Inflammatory macrophage treated with lipopolysaccharide for 4 hours (primary cell): ENCODE measurements around the gene RAX2.
A peak's percentile ranks its signal among the peaks of the same experiment; 100 is the strongest.
"Not testable (repeated sequence)": the region's sequence is repeated elsewhere in the genome, so short reads cannot be mapped to it uniquely, and the experiment has no call there.

ENCODE experiments used
- DNase-seq: peaks from one replicate; pipeline ENCODE4 v3.0.0-alpha.2; 2020

Gene RAX2

GRCh38 chr19:3771906-3772455 is at the start of gene RAX2:
Gene RAX2 (minus strand): TSS chr19:3772228. CDS start chr19:3771742, 486 bp downstream.
- no peak for DNase-seq

DNA sequence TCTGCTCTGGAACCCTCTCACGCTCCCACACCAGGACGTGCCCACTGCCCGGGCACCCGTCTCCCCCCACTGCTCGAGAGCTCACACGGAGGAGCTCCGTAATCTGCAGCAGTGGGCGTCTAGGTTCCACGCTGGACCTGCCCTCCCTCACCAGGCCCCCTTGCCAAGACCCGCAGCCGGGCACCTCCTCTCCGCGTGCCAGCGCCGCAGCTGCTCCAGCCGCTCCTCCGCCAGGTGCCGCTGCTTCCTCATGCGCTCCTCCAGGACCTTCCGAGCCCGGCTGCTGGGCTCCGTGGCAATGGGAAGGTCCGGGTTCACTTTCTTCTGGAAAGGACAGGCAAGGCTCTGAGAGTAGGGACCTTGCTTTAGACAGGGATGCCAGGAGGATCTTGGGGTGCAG is 49.1 kb upstream of the RAX2 start:
- DNase-seq = no peak

DNA sequence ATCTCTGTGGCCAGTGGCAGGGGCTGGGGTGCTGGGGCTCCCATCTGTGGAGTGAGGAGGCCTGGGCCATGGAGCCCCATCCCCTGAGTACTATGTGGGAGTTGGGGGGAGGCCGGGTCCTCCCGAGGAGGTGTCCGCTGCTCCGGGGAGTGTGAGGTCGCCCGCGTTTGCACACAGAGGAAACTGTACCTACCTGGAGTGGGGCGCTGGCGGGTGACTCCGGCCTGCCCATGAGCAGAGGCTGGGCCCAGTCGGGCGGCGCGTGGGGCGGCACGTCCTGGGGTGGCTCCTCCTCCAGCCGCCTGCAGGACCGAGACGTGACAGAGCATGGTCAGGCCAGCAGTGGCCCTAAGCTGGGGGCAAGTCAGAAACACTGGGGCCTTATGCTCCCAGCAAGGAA is 48.0 kb upstream of the RAX2 start:
- no peak for DNase-seq

- DNase-seq = no peak
These were observed 46.9 kb upstream of the RAX2 start for GRCh38 chr19:3818918-3819317.

- DNase-seq = peak; percentile 98
These were observed 46.4 kb upstream of the RAX2 start for GRCh38 chr19:3818466-3818865.

- DNase-seq = no peak
These were observed 45.7 kb upstream of the RAX2 start for GRCh38 chr19:3817761-3818160.

DNA sequence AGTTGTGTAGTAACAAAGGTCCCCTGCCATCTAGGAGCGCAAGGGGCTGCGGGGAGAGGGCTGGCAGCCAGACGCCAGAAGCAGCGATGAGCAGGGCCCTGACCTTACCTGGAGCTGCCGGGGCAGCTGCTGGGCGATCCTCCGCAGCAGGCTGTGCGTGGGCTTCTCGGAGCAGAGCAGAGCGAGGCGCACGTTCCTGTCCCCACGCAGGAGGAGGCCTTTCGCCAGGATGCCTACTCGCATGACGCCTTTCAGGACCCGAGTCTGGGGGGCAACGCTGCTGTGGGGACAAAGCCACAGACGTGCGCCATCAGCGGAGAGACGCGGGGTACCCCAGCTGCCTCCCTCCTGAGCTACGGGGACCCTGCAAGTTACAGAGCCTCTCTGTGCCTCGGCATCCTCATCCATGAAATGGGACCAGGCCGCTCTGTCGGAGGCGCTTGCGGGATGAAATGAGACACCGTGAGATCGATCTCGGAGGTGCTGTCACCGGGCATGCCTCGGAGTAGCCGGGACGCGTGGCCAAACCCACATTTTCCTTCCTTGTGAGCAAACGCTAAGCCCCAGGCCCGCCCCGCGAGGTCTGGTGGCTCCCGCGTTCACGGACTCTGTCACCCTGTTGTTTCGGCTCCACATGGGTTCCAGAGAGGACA is 44.7 kb upstream of the RAX2 start:
- DNase-seq = no peak

- DNase-seq = not testable (repeated sequence)
These were observed 44.1 kb upstream of the RAX2 start for GRCh38 chr19:3816148-3816547.

- no peak for DNase-seq
These were observed 42.6 kb upstream of the RAX2 start for GRCh38 chr19:3814648-3815047.

- no peak for DNase-seq
These were observed 41.7 kb upstream of the RAX2 start for GRCh38 chr19:3813473-3814392.

GRCh38 chr19:3810708-3811355 is 38.8 kb upstream of the RAX2 start:
- DNase-seq = no peak

DNA sequence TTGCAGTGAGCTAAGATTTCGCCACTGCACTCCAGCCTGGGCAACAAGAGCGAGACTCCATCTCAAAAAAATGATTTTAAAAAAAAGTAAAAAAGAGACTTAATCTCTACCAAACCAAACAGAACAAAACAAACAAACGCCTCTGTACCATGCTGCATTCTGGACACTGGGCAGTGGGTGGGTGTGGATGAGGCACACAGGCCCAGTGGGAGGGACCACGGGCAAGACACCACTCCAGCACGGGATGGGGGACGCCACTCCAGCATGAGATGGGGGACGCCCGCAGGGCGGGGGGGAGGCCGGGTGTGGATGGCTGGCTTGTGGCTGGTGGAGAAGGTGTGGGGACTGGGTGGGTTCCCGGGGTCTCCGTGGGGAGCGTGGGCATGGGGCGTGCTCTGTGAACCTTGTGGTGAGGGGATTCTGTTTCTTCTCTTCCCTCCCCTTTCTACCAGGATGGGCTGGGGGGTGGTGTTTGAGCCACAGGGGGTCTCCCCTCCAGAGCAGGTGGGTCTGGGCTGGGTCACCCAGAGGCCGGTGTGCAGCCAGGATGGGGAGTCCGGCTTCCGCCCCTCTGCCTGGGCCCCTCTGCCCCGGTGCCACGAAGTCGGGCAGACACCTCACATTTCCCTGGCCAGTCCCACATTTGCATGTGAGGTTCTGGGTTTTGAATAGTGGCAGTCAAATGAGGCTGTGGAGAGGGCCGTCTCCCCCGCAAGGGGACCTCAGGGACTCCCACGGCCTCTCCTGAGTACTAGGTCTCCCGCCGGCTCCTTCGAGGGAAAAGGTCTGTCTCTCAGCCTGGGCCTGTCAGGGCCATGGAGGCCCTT is 38.1 kb upstream of the RAX2 start:
- DNase-seq = no peak

DNA sequence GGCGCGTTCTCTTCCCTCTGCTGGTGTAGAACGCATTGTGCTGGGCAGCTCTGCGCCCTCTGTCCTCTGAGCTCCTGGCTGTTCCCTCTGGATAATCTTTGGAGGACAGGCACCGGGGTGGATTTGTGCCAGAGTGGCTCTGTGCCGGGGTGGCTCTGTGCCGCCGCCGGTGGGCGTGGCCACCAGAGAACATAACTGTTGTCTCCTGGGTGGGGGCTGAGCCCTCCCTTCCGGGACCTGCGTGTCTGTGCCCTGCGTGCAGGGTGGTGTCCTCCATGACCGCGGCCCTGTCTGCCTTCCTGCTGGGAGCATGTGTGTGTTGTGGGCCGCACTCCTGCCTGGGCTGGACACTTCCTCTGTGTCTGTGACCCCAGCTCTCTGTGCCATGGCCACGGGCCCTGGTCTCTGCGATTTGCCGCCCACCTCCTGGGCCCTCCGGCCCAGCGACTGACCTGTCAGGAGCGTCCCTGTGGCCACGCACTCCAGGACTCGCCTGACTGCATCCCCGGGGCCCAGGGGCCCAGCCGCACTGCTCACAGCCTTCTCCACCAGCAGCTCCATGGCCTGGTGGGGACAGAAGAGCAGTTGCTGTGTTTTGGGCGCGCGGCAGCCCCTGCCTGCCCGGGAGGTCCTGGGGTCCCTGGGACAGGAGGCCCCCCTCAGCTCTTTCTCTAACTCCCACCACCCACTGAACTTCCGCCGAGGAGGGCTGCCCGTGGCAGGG is 36.6 kb upstream of the RAX2 start:
- DNase-seq = no peak

- DNase-seq = no peak
These were observed 35.7 kb upstream of the RAX2 start for GRCh38 chr19:3807574-3808354.

DNA sequence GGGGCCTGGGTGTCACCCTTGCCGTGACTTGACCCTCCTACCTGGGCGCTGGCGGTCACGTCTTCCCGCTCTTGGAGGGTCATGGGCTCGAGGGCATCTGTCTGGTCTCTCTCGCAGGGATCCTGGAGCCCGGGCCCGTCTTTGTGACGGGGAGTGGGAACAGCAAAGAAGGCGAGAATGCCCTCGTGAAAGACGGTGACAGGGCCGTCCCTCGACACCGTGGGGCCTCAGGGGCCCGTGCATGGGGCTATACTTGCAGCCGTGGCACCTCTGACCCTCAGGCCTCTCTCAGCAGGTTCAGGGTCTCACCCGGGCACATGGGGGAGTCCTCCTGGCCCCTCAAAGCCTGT is 35.1 kb upstream of the RAX2 start:
- DNase-seq = no peak

DNA sequence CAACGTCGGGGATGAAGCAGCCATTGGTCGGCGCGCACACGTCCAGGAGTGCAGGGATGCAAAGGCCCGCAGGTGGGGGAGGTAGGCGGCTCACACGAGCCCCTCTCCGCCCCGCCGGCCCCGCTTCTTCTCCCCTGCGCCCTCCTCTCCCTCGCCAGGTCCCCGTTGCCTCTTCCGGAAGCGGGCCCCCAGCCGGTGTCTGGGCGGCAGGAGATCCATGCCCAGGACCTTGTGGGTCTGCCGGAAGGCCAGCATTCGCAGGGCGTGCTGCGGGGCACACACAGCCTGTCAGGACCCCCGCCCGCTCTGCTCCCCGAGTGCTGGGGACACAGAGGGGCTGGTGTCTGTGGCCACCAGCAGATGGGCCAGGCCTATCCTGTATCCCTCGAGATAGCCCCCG is 33.8 kb upstream of the RAX2 start:
- DNase-seq = no peak

- DNase-seq = no peak
These were observed 32.4 kb upstream of the RAX2 start for GRCh38 chr19:3804429-3804828.

DNA sequence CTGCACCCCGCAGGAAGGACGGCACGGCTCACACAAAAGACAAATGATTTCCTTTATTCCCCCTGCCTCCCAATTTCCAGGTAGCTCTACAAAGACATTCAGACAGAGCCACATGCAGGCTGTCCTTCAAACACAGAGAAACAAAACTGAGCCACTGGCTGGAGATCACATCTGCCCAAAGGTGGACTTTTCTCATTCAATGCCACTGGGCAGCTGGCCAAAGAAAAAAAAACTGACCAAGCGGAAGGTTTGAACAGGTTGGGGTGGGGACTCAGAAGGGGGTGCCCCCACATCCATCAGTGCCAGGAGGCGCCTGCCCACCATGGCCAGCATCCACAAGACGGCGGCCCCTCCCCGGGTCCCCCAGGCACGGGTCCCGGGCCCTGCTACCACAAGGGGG is 32.0 kb upstream of the RAX2 start:
- DNase-seq = no peak

DNA sequence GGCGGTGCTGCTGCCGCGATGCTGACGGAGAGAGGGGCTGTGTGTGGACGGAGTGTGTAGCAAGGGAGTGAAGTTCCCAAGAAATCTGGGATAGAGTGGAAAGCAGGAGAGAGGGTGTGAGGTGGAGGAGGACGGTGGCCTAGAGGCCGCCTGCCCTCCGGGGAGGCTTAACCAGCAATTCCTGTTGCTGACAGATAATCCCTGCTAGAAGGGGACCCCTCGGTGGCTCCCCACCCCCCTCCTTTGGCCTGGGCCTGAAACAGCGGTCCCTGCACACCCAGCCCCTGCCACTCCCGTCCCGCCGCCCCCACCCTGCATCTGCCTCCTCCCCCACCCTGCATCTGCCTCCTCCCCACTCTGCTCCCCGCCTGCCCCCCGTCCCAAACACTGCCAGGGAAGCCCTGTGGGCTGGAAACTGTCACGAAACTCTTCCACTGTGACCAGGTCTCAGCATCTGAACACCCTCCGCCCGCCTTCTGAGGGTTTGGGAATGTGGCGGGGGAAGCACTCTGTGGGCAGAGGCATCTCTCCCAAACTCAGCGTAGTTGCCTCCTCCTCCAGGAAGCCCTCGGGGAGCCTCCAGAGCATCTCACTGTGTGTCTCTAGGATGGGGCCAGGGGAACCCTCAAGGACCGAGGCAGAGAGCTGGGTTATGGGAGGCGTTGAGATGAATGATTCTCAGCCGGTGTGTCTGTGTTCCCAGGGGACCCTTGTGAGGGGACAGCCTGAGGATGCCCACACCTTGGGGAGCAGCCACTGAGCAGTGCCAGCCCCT is 31.3 kb upstream of the RAX2 start:
- DNase-seq = no peak

DNA sequence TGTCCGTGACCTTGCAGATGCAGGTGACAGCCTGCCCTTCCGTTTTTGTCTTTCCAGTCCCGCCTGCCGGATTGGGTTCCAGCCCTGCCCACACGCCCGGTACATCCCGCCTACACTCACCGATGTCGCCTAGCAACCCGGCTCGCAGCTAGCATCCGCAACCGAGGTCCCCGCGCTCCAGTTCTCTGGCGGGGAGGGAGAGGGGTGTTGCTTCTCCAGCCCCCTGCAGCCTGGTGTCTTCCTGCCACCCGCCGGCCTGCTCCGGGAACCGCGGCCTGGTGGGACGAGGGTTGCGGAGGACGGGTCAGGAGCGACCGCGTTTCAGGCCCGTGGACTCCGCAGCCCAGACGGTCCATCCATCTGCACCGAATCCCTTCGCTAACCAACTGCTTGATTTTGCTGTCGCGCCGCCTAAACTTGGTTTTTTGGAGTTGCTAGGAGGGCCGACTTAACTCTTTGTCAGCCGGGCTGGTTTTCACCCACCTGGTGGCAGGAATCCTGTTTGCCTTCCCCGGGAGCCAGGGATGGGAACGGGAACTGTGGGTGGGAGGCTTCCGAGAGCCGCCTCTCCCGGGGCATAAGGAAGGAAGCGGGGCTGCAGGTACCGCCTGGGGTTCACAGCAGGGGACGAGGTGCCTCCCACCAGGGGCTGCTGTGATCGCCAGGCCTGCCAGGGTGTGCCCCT is 29.5 kb upstream of the RAX2 start:
- no peak for DNase-seq
